K562 (cell line): Measurements from ENCODE around the gene PPP1R16B. TPM values are rescaled to one million over a fixed set of nuclear protein-coding genes. Genes with fewer than 3 reads are reported as not detected.

Experiments used
- ATAC-seq: fragments of 200-7000 bp; cut with Tn5 transposase; 3 replicates; pipeline ENCODE4 v1.9.1; 2020; ENCODE audit warnings: moderate library complexity
- BruUV-seq: library from RNA; stranded (reverse); fragments of 400-500 nt; replicated peaks from 2 replicates; lab custom pipeline; 2021; lab: Mats Ljungman, UMichigan
- CTCF ChIA-PET: fragments of 300-600 bp; formaldehyde crosslinking; extraction: SDS; loops from one replicate; lab custom pipeline; 2021; ENCODE audit warnings: low intra/inter-chr PET ratio; lab: Yijun Ruan, JAX
- POLR2A ChIA-PET: fragments of 300-600, 350-650 bp; sonication (Branson Sonifier 250); formaldehyde crosslinking; extraction: SDS; loops from one replicate; lab custom pipeline; 2021; ENCODE audit warnings: antibody characterized with exemption, inconsistent platforms; lab: Yijun Ruan, JAX
- DNase-seq, 4 experiments: peaks; one replicate each; pipeline versions ENCODE4 v3.0.0 to v3.0.0-alpha.2; 2011 to 2018; ENCODE audit warnings: low spot score in 3 of 4, mixed read lengths in 3 of 4; ENCODE audit errors: extremely low read depth in 1 of 4
- FAIRE-seq: peaks from 2 replicates; lab custom pipeline; 2011; peaks lifted over from hg19 to GRCh38; lab: Jason Lieb, UNC
- H2AFZ ChIP-seq: 2 replicates; pipeline ENCODE4 v1.6.0; 2011; ENCODE audit warnings: low read depth, low read length, control low read depth, inconsistent platforms
- H3K27ac ChIP-seq: fragments of 200-600 bp; 3 replicates; pipeline ENCODE4 v1.8.0; 2011; ENCODE audit warnings: low read depth, mild to moderate bottlenecking, control low read depth, inconsistent platforms, low read length, moderate library complexity, mixed read lengths; ENCODE audit errors: extremely low read depth
- H3K27me3 ChIP-seq, 2 experiments: fragments of 300-600 bp in 1 of 2; 2 replicates in 1 of 2; 3 replicates in 1 of 2; pipeline versions ENCODE4 v1.6.0 to v1.8.0; 2011; ENCODE audit warnings: inconsistent platforms in 2 of 2, low read length in 2 of 2, mild to moderate bottlenecking in 1 of 2, mixed read lengths in 1 of 2, moderate library complexity in 1 of 2; ENCODE audit not compliant: control insufficient read depth in 2 of 2, insufficient read depth in 2 of 2
- H3K36me3 ChIP-seq: fragments of 300-600 bp; 3 replicates; pipeline ENCODE4 v1.8.0; 2011; ENCODE audit warnings: mild to moderate bottlenecking, low read length, inconsistent platforms; ENCODE audit not compliant: control insufficient read depth, insufficient read depth
- H3K4me1 ChIP-seq, 2 experiments: fragments of 200-600 bp in 1 of 2; replicated peaks in 1 of 2; 2 replicates in 1 of 2; 3 replicates in 1 of 2; pipeline versions ENCODE4 v1.5.1 to v1.8.0; 2011; ENCODE audit warnings: inconsistent platforms in 2 of 2, low read length in 2 of 2, mild to moderate bottlenecking in 1 of 2, mixed read lengths in 1 of 2, moderate library complexity in 1 of 2; ENCODE audit not compliant: control insufficient read depth in 2 of 2, insufficient read depth in 2 of 2
- H3K4me2 ChIP-seq: 2 replicates; pipeline ENCODE4 v1.6.1; 2011; ENCODE audit warnings: low read length, control low read depth, inconsistent platforms, mixed read lengths; ENCODE audit not compliant: insufficient read depth
- H3K4me3 ChIP-seq: fragments of 200-600 bp; sonication (generic), shearing (Covaris generic); 2 replicates; pipeline ENCODE4 v1.5.1; 2016; ENCODE audit warnings: control low read depth, inconsistent platforms
- H3K79me2 ChIP-seq: fragments of 200-600 bp; 3 replicates; pipeline ENCODE4 v1.8.0; 2011; ENCODE audit warnings: low read length, inconsistent platforms; ENCODE audit not compliant: control insufficient read depth, insufficient read depth
- H3K9ac ChIP-seq, 2 experiments: 2 replicates each; pipeline versions ENCODE4 v1.6.0 to v1.6.1; 2011; ENCODE audit warnings: low read depth in 2 of 2, low read length in 2 of 2, control low read depth in 1 of 2, inconsistent platforms in 1 of 2, mild to moderate bottlenecking in 1 of 2, mixed read lengths in 1 of 2; ENCODE audit not compliant: insufficient read depth in 1 of 2
- H3K9me1 ChIP-seq: one replicate; pipeline ENCODE4 v1.6.0; 2011; ENCODE audit warnings: inconsistent platforms, mild to moderate bottlenecking, low read length, moderate library complexity; ENCODE audit not compliant: control insufficient read depth, insufficient read depth
- H3K9me3 ChIP-seq: replicated peaks from 2 replicates; pipeline ENCODE4 v1.5.1; 2011; ENCODE audit warnings: low read depth, low read length, inconsistent platforms; ENCODE audit not compliant: control insufficient read depth, insufficient read depth
- H4K20me1 ChIP-seq: replicated peaks from 2 replicates; pipeline ENCODE4 v1.6.1; 2011; ENCODE audit warnings: low read length, inconsistent platforms, mixed read lengths; ENCODE audit not compliant: control insufficient read depth, insufficient read depth
- BCOR ChIP-seq: fragments of 450-650 bp; IDR thresholded peaks from 2 replicates; pipeline ENCODE4 v1.6.1; 2016
- BRCA1 ChIP-seq, 2 experiments: fragments of 450-650 bp in 1 of 2; sonication (generic) in 1 of 2; formaldehyde crosslinking in 1 of 2; IDR thresholded peaks; 2 replicates each; pipeline versions ENCODE4 v1.5.0 to v1.6.1; 2017 to 2020; ENCODE audit warnings: mild to moderate bottlenecking in 1 of 2, missing genetic modification reagents in 1 of 2
- RBM25 ChIP-seq: fragments of 200-400 bp; formaldehyde crosslinking; IDR thresholded peaks from 2 replicates; pipeline ENCODE4 v1.6.1; 2018; ENCODE audit warnings: low read length, low read depth, moderate library complexity; ENCODE audit not compliant: severe bottlenecking
- TFAP4 ChIP-seq: sonication (generic); formaldehyde crosslinking; IDR thresholded peaks from 2 replicates; pipeline ENCODE4 v1.8.0; 2022; ENCODE audit warnings: missing genetic modification reagents, mild to moderate bottlenecking, moderate library complexity, borderline replicate concordance
- ZFP1 ChIP-seq: fragments of 450-650 bp; formaldehyde crosslinking; IDR thresholded peaks from 2 replicates; pipeline ENCODE4 v1.4.0; 2020; ENCODE audit warnings: mild to moderate bottlenecking, mixed read lengths
- ZFP36 ChIP-seq: fragments of 150-350 bp; IDR thresholded peaks from 2 replicates; pipeline ENCODE4 v1.6.1; 2018; ENCODE audit warnings: low read length, low read depth; ENCODE audit not compliant: partially characterized antibody
- WGBS: fragments of 100-300 bp; shearing (Covaris generic); methylation state at CpG from one replicate; pipeline ENCODE4 v1.1.6; 2016; ENCODE audit warnings: low coverage, mixed read lengths; ENCODE audit not compliant: insufficient coverage; ENCODE audit errors: missing lambda C conversion rate; 5-methylcytosine and 5-hydroxymethylcytosine counted together
- in situ Hi-C: fragments of 300-500 bp; cut with MboI; formaldehyde crosslinking; loops from 4 replicates; pipeline ENCODE4 v1.15.0; 2018; ENCODE audit warnings: inconsistent platforms, mixed read lengths
- intact Hi-C: fragments of 100-400 bp; cut with micrococcal nuclease; formaldehyde crosslinking; loops from 2 replicates; pipeline ENCODE4 v1.14.2; 2022
- polyA plus RNA-seq, 8 experiments: library from polyadenylated mRNA; depleted of rRNA in 4 of 8; stranded (reverse) in 5 of 8; unstranded in 3 of 8; fragments of >200 nt; fragmentation: Nextera tagmentation in 2 of 8; fragmentation: Illumina TruSeq in 1 of 8; extraction: Ambion mirVana in 2 of 8; extraction: Trizol in 1 of 8; gene quantifications; 2 replicates each; pipeline versions ENCODE4 v1.2.1 to v1.2.3, GENCODE V29; 2011 to 2014; ENCODE audit warnings: inconsistent platforms in 1 of 8, missing spikeins in 1 of 8
- total RNA-seq, 7 experiments: library from RNA; depleted of rRNA in 6 of 7; stranded (reverse); fragments of >200 nt in 6 of 7; fragmentation: Illumina TruSeq in 2 of 7; extraction: Trizol in 2 of 7; gene quantifications; 2 replicates each; pipeline versions ENCODE4 v1.2.1 to v1.2.3, GENCODE V29; 2011 to 2021; ENCODE audit warnings: low replicate concordance in 1 of 7

PPP1R16B gene
- total and polyA plus RNA-seq, 9 of the 15 experiments (the other 6 are each of a cell fraction or from before 2014, with no cell fraction given), result 1.5 to 11.5 (median 6.8) TPM

DNA sequence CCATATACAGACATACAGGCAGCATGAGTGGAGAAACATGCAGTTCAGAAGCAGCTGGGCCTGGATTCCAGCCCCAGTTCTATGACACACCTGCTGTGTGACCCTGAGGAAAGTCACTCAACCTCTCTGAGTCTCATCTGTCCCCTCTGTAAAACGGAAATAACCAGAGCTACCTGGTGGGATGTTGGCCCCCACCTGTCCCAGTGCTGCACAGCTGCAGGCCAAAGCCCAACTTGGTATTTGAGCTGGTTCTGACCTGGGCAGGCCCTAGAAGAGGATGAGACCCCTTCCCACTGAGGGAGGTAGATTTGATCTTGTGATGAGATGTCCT lies 55.5 kb downstream of the PPP1R16B start:
- ATAC-seq (no peak), DNase-seq (no peak), FAIRE-seq (no peak)
- CTCF ChIA-PET, result no interaction called here
- TF ChIP-seq ZFP1 (CRISPR knock-in tag) (no peak), RBM25 (peak; percentile 64), BCOR (peak; percentile 48), BRCA1 (IDR thresholded peaks at IDR 0.05) (no peak), BRCA1 (CRISPR knock-in tag; IDR thresholded peaks at IDR 0.05) (no peak), ZFP36 (peak; percentile 81), TFAP4 (CRISPR knock-in tag) (no peak)
- WGBS, result 8% methylated on average over 1 of the region's 1 CpG
- H3K9ac ChIP-seq, result no peak overlapping the region
- no peaks in the 10 kb centered on the region for H3K27me3 ChIP-seq
- in situ Hi-C loops, result no loop called here
- POLR2A ChIA-PET, result interaction anchor here (0.6 to 1.6 kb wide), 4 partner anchors 14 to 65 kb away, joined by 3 to 5 read pairs (median 4); partner anchors contain the start of gene FAM83D
- H3K27ac ChIP-seq, result no peak overlapping the region
- H3K4me2 ChIP-seq, result no peak overlapping the region
- H3K4me1 ChIP-seq, result peaks cover 34 to 68% of the 10 kb centered on the region in 2 experiments
- no peaks in the 10 kb centered on the region for H3K9me3 ChIP-seq
- no peaks in the 10 kb centered on the region for H3K36me3 ChIP-seq
- H3K4me3 ChIP-seq, result no peak overlapping the region
- intact Hi-C loops, result loop anchor here (5.0 kb wide), 1 partner anchor 54 kb away; the partner anchor contains the start of gene PPP1R16B
- no TSS peak for BruUV-seq
- 0 out of 2 replicates have a peak, but pooled peaks cover 5% of the 10 kb centered on the region for H4K20me1 ChIP-seq
- H3K79me2 ChIP-seq, result no peaks in the 10 kb centered on the region; the same call in 2 of the 3 replicates
- no peaks in the 10 kb centered on the region for H3K9me1 ChIP-seq
- no peak overlapping the region for H2AFZ ChIP-seq
